K562 (cell line): ENCODE results near the gene PIK3R5. TPM values are rescaled to one million over a fixed set of nuclear protein-coding genes. Genes with fewer than 3 reads are reported as not detected.

ENCODE experiments used
- ATAC-seq: fragments of 200-7000 bp; cut with Tn5 transposase; 3 replicates; pipeline ENCODE4 v1.9.1; 2020; ENCODE audit warnings: moderate library complexity
- BruUV-seq: library from RNA; stranded (reverse); fragments of 400-500 nt; replicated peaks from 2 replicates; lab custom pipeline; 2021; lab: Mats Ljungman, UMichigan
- CTCF ChIA-PET: fragments of 300-600 bp; formaldehyde crosslinking; extraction: SDS; loops from one replicate; lab custom pipeline; 2021; ENCODE audit warnings: low intra/inter-chr PET ratio; lab: Yijun Ruan, JAX
- POLR2A ChIA-PET: fragments of 300-600, 350-650 bp; sonication (Branson Sonifier 250); formaldehyde crosslinking; extraction: SDS; loops from one replicate; lab custom pipeline; 2021; ENCODE audit warnings: antibody characterized with exemption, inconsistent platforms; lab: Yijun Ruan, JAX
- DNase-seq, 4 experiments: peaks; one replicate each; pipeline versions ENCODE4 v3.0.0 to v3.0.0-alpha.2; 2011 to 2018; ENCODE audit warnings: low spot score in 3 of 4, mixed read lengths in 3 of 4; ENCODE audit errors: extremely low read depth in 1 of 4
- FAIRE-seq: peaks from 2 replicates; lab custom pipeline; 2011; peaks lifted over from hg19 to GRCh38; lab: Jason Lieb, UNC
- H2AFZ ChIP-seq: 2 replicates; pipeline ENCODE4 v1.6.0; 2011; ENCODE audit warnings: low read depth, low read length, control low read depth, inconsistent platforms
- H3K27ac ChIP-seq: fragments of 200-600 bp; 3 replicates; pipeline ENCODE4 v1.8.0; 2011; ENCODE audit warnings: low read depth, mild to moderate bottlenecking, control low read depth, inconsistent platforms, low read length, moderate library complexity, mixed read lengths; ENCODE audit errors: extremely low read depth
- H3K27me3 ChIP-seq, 2 experiments: fragments of 300-600 bp in 1 of 2; 2 replicates in 1 of 2; 3 replicates in 1 of 2; pipeline versions ENCODE4 v1.6.0 to v1.8.0; 2011; ENCODE audit warnings: inconsistent platforms in 2 of 2, low read length in 2 of 2, mild to moderate bottlenecking in 1 of 2, mixed read lengths in 1 of 2, moderate library complexity in 1 of 2; ENCODE audit not compliant: control insufficient read depth in 2 of 2, insufficient read depth in 2 of 2
- H3K36me3 ChIP-seq: fragments of 300-600 bp; 3 replicates; pipeline ENCODE4 v1.8.0; 2011; ENCODE audit warnings: mild to moderate bottlenecking, low read length, inconsistent platforms; ENCODE audit not compliant: control insufficient read depth, insufficient read depth
- H3K4me1 ChIP-seq, 2 experiments: fragments of 200-600 bp in 1 of 2; replicated peaks in 1 of 2; 2 replicates in 1 of 2; 3 replicates in 1 of 2; pipeline versions ENCODE4 v1.5.1 to v1.8.0; 2011; ENCODE audit warnings: inconsistent platforms in 2 of 2, low read length in 2 of 2, mild to moderate bottlenecking in 1 of 2, mixed read lengths in 1 of 2, moderate library complexity in 1 of 2; ENCODE audit not compliant: control insufficient read depth in 2 of 2, insufficient read depth in 2 of 2
- H3K4me2 ChIP-seq: 2 replicates; pipeline ENCODE4 v1.6.1; 2011; ENCODE audit warnings: low read length, control low read depth, inconsistent platforms, mixed read lengths; ENCODE audit not compliant: insufficient read depth
- H3K4me3 ChIP-seq: fragments of 200-600 bp; sonication (generic), shearing (Covaris generic); 2 replicates; pipeline ENCODE4 v1.5.1; 2016; ENCODE audit warnings: control low read depth, inconsistent platforms
- H3K79me2 ChIP-seq: fragments of 200-600 bp; 3 replicates; pipeline ENCODE4 v1.8.0; 2011; ENCODE audit warnings: low read length, inconsistent platforms; ENCODE audit not compliant: control insufficient read depth, insufficient read depth
- H3K9ac ChIP-seq, 2 experiments: 2 replicates each; pipeline versions ENCODE4 v1.6.0 to v1.6.1; 2011; ENCODE audit warnings: low read depth in 2 of 2, low read length in 2 of 2, control low read depth in 1 of 2, inconsistent platforms in 1 of 2, mild to moderate bottlenecking in 1 of 2, mixed read lengths in 1 of 2; ENCODE audit not compliant: insufficient read depth in 1 of 2
- H3K9me1 ChIP-seq: one replicate; pipeline ENCODE4 v1.6.0; 2011; ENCODE audit warnings: inconsistent platforms, mild to moderate bottlenecking, low read length, moderate library complexity; ENCODE audit not compliant: control insufficient read depth, insufficient read depth
- H3K9me3 ChIP-seq: replicated peaks from 2 replicates; pipeline ENCODE4 v1.5.1; 2011; ENCODE audit warnings: low read depth, low read length, inconsistent platforms; ENCODE audit not compliant: control insufficient read depth, insufficient read depth
- H4K20me1 ChIP-seq: replicated peaks from 2 replicates; pipeline ENCODE4 v1.6.1; 2011; ENCODE audit warnings: low read length, inconsistent platforms, mixed read lengths; ENCODE audit not compliant: control insufficient read depth, insufficient read depth
- BMI1 ChIP-seq: fragments of 150-350 bp; IDR thresholded peaks from 2 replicates; pipeline ENCODE4 v1.6.1; 2014; ENCODE audit warnings: low read length
- CBX3 ChIP-seq, 2 experiments: IDR thresholded peaks; 1 replicate in 1 of 2; 2 replicates in 1 of 2; pipeline ENCODE4 v1.6.1; 2012; ENCODE audit warnings: inconsistent platforms in 2 of 2, low read length in 2 of 2, borderline replicate concordance in 1 of 2, control low read depth in 1 of 2
- CHD4 ChIP-seq: fragments of 200-600 bp; sonication (generic); IDR thresholded peaks from 3 replicates; pipeline ENCODE4 v1.6.1; 2012; ENCODE audit warnings: low read depth, mild to moderate bottlenecking, mixed read lengths, low read length, inconsistent platforms; ENCODE audit not compliant: insufficient read depth, insufficient replicate concordance, poor library complexity, severe bottlenecking
- GABPA ChIP-seq: fragments of 200-800 bp; sonication (Bioruptor generic); conservative IDR thresholded peaks from 2 replicates; pipeline ENCODE4 v1.6.1; 2016; ENCODE audit warnings: low read depth, missing genetic modification characterization, missing compliant biosample characterization
- IFI16 ChIP-seq: fragments of 250-450 bp; sonication (Bioruptor Pico); IDR thresholded peaks from 2 replicates; pipeline ENCODE4 v2.1.2; 2022; ENCODE audit warnings: mild to moderate bottlenecking, inconsistent platforms
- JUN ChIP-seq, 2 experiments: sonication (generic) in 1 of 2; formaldehyde crosslinking in 1 of 2; IDR thresholded peaks; 2 replicates each; pipeline versions ENCODE4 v1.6.1 to v1.8.0; 2012 to 2022; ENCODE audit warnings: borderline replicate concordance in 2 of 2, mild to moderate bottlenecking in 2 of 2, improper control_type of control experiment in 1 of 2, low read depth in 1 of 2, low read length in 1 of 2, missing genetic modification reagents in 1 of 2
- MYBL2 ChIP-seq, 2 experiments: fragments of 450-650 bp in 1 of 2; sonication (generic) in 1 of 2; formaldehyde crosslinking in 1 of 2; IDR thresholded peaks; 2 replicates each; pipeline versions ENCODE4 v1.6.1 to v1.8.1; 2017 to 2022; ENCODE audit warnings: borderline replicate concordance in 1 of 2, inconsistent platforms in 1 of 2, low read depth in 1 of 2, mild to moderate bottlenecking in 1 of 2, missing genetic modification reagents in 1 of 2, moderate library complexity in 1 of 2
- POLR2A ChIP-seq: fragments of 450-650 bp; conservative IDR thresholded peaks from 2 replicates; pipeline ENCODE4 v1.6.1; 2016
- RAD21 ChIP-seq, 2 experiments: fragments of 250-450 bp in 1 of 2; fragments of 450-650 bp in 1 of 2; sonication (Bioruptor Pico) in 1 of 2; formaldehyde crosslinking in 1 of 2; IDR thresholded peaks in 1 of 2; conservative IDR thresholded peaks in 1 of 2; 2 replicates each; pipeline versions ENCODE4 v1.4.0 to v1.8.0; 2020 to 2022; ENCODE audit warnings: mild to moderate bottlenecking in 2 of 2, moderate library complexity in 1 of 2
- SAFB ChIP-seq: fragments of 200-400 bp; formaldehyde crosslinking; IDR thresholded peaks from 2 replicates; pipeline ENCODE4 v1.6.1; 2017; ENCODE audit warnings: low read depth, low read length, borderline replicate concordance
- SREBF2 ChIP-seq: sonication (generic); formaldehyde crosslinking; IDR thresholded peaks from 2 replicates; pipeline ENCODE4 v1.4.0; 2020; ENCODE audit warnings: mild to moderate bottlenecking, missing genetic modification reagents
- ZFPM2 ChIP-seq: fragments of 250-450 bp; sonication (Bioruptor Pico); IDR thresholded peaks from 2 replicates; pipeline ENCODE4 v1.5.1; 2022; ENCODE audit warnings: mild to moderate bottlenecking
- ZNF197 ChIP-seq: fragments of 200-800 bp; sonication (Bioruptor generic); IDR thresholded peaks from 2 replicates; pipeline ENCODE4 v1.6.1; 2016; ENCODE audit warnings: low read depth, missing genetic modification characterization, missing compliant biosample characterization
- ZNF217 ChIP-seq: sonication (generic); formaldehyde crosslinking; IDR thresholded peaks from 2 replicates; pipeline ENCODE4 v1.8.0; 2022; ENCODE audit warnings: mild to moderate bottlenecking, missing genetic modification reagents
- ZNF24 ChIP-seq: fragments of 450-650 bp; IDR thresholded peaks from 2 replicates; pipeline ENCODE4 v1.6.1; 2016
- ZNF41 ChIP-seq: fragments of 250-450 bp; sonication (Bioruptor Pico); conservative IDR thresholded peaks from 2 replicates; pipeline ENCODE4 v1.4.0; 2020; ENCODE audit warnings: mild to moderate bottlenecking
- WGBS: fragments of 100-300 bp; shearing (Covaris generic); methylation state at CpG from one replicate; pipeline ENCODE4 v1.1.6; 2016; ENCODE audit warnings: low coverage, mixed read lengths; ENCODE audit not compliant: insufficient coverage; ENCODE audit errors: missing lambda C conversion rate; 5-methylcytosine and 5-hydroxymethylcytosine counted together
- in situ Hi-C: fragments of 300-500 bp; cut with MboI; formaldehyde crosslinking; loops from 4 replicates; pipeline ENCODE4 v1.15.0; 2018; ENCODE audit warnings: inconsistent platforms, mixed read lengths
- intact Hi-C: fragments of 100-400 bp; cut with micrococcal nuclease; formaldehyde crosslinking; loops from 2 replicates; pipeline ENCODE4 v1.14.2; 2022
- polyA plus RNA-seq, 8 experiments: library from polyadenylated mRNA; depleted of rRNA in 4 of 8; stranded (reverse) in 5 of 8; unstranded in 3 of 8; fragments of >200 nt; fragmentation: Nextera tagmentation in 2 of 8; fragmentation: Illumina TruSeq in 1 of 8; extraction: Ambion mirVana in 2 of 8; extraction: Trizol in 1 of 8; gene quantifications; 2 replicates each; pipeline versions ENCODE4 v1.2.1 to v1.2.3, GENCODE V29; 2011 to 2014; ENCODE audit warnings: inconsistent platforms in 1 of 8, missing spikeins in 1 of 8
- total RNA-seq, 7 experiments: library from RNA; depleted of rRNA in 6 of 7; stranded (reverse); fragments of >200 nt in 6 of 7; fragmentation: Illumina TruSeq in 2 of 7; extraction: Trizol in 2 of 7; gene quantifications; 2 replicates each; pipeline versions ENCODE4 v1.2.1 to v1.2.3, GENCODE V29; 2011 to 2021; ENCODE audit warnings: low replicate concordance in 1 of 7
- TF ChIP-seq, protein P1 (sequence below): IDR thresholded peaks from 3 replicates; pipeline ENCODE4 v1.6.1; 2011; ENCODE audit warnings: borderline replicate concordance, mild to moderate bottlenecking, moderate library complexity; ENCODE audit not compliant: insufficient read length; ENCODE audit errors: extremely low read depth
- TF ChIP-seq, protein P2 (sequence below): fragments of 250-450 bp; sonication (Bioruptor Pico); IDR thresholded peaks from 2 replicates; pipeline ENCODE4 v1.9.0; 2021; ENCODE audit warnings: mild to moderate bottlenecking

The PIK3R5 gene
- total and polyA plus RNA-seq, 9 of the 15 experiments (the other 6 are each of a cell fraction or from before 2014, with no cell fraction given) = 0.01 to 0.38 TPM; not detected in 7

DNA sequence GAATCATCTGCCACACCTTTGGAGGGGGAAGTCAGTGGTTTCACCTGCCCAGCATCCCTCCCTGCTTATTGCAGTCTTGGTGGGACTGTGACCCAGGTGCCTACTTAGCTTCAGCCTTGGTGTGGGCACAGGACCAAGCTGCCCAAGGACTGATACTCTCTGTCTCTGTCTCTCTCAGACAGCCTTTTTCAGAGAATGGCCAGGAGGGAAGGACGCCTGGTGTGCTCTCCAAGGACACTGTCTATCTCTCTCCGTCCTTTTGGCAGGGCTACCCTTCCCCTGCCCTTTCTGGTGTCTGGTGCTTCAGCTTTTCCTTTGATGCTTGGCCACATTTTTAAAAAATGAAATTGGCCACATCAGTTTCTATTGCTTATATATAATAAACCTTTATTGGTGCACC, 117.6 kb downstream of the PIK3R5 start:
- Histone ChIP-seq H3K36me3 (no peaks in the 10 kb centered on the region), H3K9me3 (no peaks in the 10 kb centered on the region), H3K4me1 (no peaks in the 10 kb centered on the region), H3K79me2 (no peaks in the 10 kb centered on the region), H2AFZ (no peak overlapping the region), H3K4me3 (no peak overlapping the region), H3K27me3 (no peaks in the 10 kb centered on the region), H3K9me1 (no peaks in the 10 kb centered on the region), H4K20me1 (no peaks in the 10 kb centered on the region), H3K4me2 (no peak overlapping the region), H3K9ac (no peak overlapping the region), H3K27ac (no peak overlapping the region)
- in situ Hi-C loops = no loop called here
- intact Hi-C loops = no loop called here
- POLR2A ChIA-PET = no interaction called here
- DNase-seq (no peak), ATAC-seq (no peak), FAIRE-seq (no peak)
- CTCF ChIA-PET = no interaction called here
- no TSS peak for BruUV-seq
- TF ChIP-seq MYBL2 (IDR thresholded peaks at IDR 0.05; ENCODE audit: low read depth) (no peak), MYBL2 (CRISPR knock-in tag; IDR thresholded peaks at IDR 0.05; ENCODE audit: borderline replicate concordance) (no peak), ZNF197 (no peak), SAFB (no peak), POLR2A (no peak), ZNF41 (no peak), ZFPM2 (CRISPR knock-in tag) (no peak), JUN (IDR thresholded peaks at IDR 0.05; ENCODE audit: borderline replicate concordance, low read depth, low read length) (no peak), JUN (CRISPR knock-in tag; IDR thresholded peaks at IDR 0.05; ENCODE audit: borderline replicate concordance) (no peak), BMI1 (no peak), SREBF2 (CRISPR knock-in tag) (no peak), IFI16 (CRISPR knock-in tag) (no peak), RAD21 (CRISPR knock-in tag; conservative IDR thresholded peaks at IDR 0.05 in 1 of 2, IDR thresholded peaks at IDR 0.05 in 1 of 2) (no peak), ZNF24 (no peak), GABPA (tag) (no peak), CBX3 (IDR thresholded peaks at IDR 0.05; ENCODE audit: borderline replicate concordance in 1 of 2, low read length in 2 of 2) (no peak), CHD4 (no peak), ZNF217 (CRISPR knock-in tag) (no peak)
- TF ChIP-seq, protein P1, sequence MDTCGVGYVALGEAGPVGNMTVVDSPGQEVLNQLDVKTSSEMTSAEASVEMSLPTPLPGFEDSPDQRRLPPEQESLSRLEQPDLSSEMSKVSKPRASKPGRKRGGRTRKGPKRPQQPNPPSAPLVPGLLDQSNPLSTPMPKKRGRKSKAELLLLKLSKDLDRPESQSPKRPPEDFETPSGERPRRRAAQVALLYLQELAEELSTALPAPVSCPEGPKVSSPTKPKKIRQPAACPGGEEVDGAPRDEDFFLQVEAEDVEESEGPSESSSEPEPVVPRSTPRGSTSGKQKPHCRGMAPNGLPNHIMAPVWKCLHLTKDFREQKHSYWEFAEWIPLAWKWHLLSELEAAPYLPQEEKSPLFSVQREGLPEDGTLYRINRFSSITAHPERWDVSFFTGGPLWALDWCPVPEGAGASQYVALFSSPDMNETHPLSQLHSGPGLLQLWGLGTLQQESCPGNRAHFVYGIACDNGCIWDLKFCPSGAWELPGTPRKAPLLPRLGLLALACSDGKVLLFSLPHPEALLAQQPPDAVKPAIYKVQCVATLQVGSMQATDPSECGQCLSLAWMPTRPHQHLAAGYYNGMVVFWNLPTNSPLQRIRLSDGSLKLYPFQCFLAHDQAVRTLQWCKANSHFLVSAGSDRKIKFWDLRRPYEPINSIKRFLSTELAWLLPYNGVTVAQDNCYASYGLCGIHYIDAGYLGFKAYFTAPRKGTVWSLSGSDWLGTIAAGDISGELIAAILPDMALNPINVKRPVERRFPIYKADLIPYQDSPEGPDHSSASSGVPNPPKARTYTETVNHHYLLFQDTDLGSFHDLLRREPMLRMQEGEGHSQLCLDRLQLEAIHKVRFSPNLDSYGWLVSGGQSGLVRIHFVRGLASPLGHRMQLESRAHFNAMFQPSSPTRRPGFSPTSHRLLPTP = no peak
- TF ChIP-seq, protein P2, sequence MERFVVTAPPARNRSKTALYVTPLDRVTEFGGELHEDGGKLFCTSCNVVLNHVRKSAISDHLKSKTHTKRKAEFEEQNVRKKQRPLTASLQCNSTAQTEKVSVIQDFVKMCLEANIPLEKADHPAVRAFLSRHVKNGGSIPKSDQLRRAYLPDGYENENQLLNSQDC (CRISPR knock-in tag) = no peak
- WGBS = no CpG with 5 or more reads among the region's 2 CpGs
